Measurements from ENCODE around the gene KCNA5.

DNA sequence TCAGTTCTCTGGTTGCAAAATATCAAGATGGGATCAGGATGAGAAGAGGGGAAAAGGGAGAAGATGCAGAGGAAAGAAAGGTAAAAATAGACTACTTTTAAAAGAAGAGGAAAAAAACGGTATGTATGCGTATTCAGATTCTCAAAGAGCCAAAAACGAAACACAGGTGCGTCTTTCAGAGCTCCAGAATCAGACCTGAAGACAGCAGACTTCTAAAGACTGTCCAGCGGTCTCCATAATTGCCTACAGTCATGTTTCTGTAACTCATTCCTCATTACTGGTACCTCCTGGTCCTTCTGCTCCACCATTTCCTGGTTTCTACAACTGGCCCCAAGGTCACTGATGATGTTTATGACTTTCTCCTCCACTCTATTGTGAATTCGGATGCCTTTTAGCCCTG, 12.4 kb upstream of the KCNA5 start:
- TF ChIP-seq EZH2 (IDR thresholded peaks at IDR 0.05; ENCODE audit: borderline replicate concordance, insufficient read depth, low read length, poor library complexity, severe bottlenecking) (no peak), POLR2AphosphoS5 (IDR thresholded peaks at IDR 0.05) (no peak), TAF1 (IDR thresholded peaks at IDR 0.05; ENCODE audit: low read depth) (no peak), EP300 (conservative IDR thresholded peaks at IDR 0.05; ENCODE audit: poor library complexity, severe bottlenecking) (no peak), SMC3 (conservative IDR thresholded peaks at IDR 0.05; ENCODE audit: poor library complexity) (no peak), MXI1 (conservative IDR thresholded peaks at IDR 0.05; ENCODE audit: poor library complexity, severe bottlenecking) (no peak)
- TF ChIP-seq, protein P1, sequence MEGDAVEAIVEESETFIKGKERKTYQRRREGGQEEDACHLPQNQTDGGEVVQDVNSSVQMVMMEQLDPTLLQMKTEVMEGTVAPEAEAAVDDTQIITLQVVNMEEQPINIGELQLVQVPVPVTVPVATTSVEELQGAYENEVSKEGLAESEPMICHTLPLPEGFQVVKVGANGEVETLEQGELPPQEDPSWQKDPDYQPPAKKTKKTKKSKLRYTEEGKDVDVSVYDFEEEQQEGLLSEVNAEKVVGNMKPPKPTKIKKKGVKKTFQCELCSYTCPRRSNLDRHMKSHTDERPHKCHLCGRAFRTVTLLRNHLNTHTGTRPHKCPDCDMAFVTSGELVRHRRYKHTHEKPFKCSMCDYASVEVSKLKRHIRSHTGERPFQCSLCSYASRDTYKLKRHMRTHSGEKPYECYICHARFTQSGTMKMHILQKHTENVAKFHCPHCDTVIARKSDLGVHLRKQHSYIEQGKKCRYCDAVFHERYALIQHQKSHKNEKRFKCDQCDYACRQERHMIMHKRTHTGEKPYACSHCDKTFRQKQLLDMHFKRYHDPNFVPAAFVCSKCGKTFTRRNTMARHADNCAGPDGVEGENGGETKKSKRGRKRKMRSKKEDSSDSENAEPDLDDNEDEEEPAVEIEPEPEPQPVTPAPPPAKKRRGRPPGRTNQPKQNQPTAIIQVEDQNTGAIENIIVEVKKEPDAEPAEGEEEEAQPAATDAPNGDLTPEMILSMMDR (IDR thresholded peaks at IDR 0.05; ENCODE audit: poor library complexity, severe bottlenecking) = no peak
- TF ChIP-seq, protein P2, sequence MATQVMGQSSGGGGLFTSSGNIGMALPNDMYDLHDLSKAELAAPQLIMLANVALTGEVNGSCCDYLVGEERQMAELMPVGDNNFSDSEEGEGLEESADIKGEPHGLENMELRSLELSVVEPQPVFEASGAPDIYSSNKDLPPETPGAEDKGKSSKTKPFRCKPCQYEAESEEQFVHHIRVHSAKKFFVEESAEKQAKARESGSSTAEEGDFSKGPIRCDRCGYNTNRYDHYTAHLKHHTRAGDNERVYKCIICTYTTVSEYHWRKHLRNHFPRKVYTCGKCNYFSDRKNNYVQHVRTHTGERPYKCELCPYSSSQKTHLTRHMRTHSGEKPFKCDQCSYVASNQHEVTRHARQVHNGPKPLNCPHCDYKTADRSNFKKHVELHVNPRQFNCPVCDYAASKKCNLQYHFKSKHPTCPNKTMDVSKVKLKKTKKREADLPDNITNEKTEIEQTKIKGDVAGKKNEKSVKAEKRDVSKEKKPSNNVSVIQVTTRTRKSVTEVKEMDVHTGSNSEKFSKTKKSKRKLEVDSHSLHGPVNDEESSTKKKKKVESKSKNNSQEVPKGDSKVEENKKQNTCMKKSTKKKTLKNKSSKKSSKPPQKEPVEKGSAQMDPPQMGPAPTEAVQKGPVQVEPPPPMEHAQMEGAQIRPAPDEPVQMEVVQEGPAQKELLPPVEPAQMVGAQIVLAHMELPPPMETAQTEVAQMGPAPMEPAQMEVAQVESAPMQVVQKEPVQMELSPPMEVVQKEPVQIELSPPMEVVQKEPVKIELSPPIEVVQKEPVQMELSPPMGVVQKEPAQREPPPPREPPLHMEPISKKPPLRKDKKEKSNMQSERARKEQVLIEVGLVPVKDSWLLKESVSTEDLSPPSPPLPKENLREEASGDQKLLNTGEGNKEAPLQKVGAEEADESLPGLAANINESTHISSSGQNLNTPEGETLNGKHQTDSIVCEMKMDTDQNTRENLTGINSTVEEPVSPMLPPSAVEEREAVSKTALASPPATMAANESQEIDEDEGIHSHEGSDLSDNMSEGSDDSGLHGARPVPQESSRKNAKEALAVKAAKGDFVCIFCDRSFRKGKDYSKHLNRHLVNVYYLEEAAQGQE (IDR thresholded peaks at IDR 0.05; ENCODE audit: borderline replicate concordance) = no peak

Measured in neural cell (in vitro differentiated cells).